GM19324 (cell line): ENCODE measurements around the gene ADGRB3.

ENCODE experiments used
- ATAC-seq: cut with Tn5 transposase; IDR thresholded peaks from one replicate; pipeline ENCODE4 v1.9.1; 2021; ENCODE audit warnings: mild to moderate bottlenecking, moderate library complexity; ENCODE audit not compliant: unreplicated experiment, low FRiP score

The ADGRB3 gene

GRCh38 chr6:69180361-69181067 is 545.4 kb downstream of the ADGRB3 start:
- ATAC-seq: no peak

DNA sequence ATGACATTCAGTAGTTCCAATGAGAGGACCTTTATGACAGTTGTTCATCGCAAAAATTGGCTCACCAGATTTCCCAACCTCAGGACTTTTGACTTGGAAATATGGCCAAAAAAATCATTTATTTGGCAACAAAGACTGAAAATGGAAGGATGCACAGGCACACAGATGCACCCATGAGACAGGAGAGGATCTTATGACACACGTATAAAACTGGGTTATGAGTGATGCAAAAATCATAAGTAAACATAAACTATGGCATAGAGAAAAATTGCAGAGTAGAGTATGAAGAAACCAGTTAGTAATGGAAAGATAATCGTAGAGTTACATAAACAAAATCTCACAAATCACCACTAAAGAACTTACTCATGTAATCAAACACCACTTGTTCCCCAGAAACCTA is 546.9 kb downstream of the ADGRB3 start:
- no peak for ATAC-seq

GRCh38 chr6:69185276-69185675 is 550.2 kb downstream of the ADGRB3 start:
- ATAC-seq: no peak

GRCh38 chr6:69202768-69203167 is 567.7 kb downstream of the ADGRB3 start:
- no peak for ATAC-seq

DNA sequence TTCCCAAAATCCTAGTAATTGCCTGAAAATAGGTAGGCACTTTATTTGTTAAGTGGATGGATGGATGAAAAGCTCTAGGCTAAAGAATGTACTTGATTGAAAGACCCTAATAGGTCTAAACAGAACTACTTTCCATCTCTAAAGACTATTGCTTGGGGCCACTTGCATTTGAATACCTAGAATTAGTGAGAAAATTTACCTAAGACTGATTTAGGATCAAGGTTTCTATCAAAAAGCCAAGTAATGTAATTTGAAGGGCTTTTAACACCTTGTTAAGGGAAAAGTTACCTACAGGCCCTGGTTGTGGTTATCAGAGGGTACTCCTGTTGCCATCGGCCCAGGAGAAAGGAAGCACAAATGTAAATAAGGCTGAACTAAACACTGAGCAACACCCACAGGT is 581.0 kb downstream of the ADGRB3 start:
- ATAC-seq: no peak

DNA sequence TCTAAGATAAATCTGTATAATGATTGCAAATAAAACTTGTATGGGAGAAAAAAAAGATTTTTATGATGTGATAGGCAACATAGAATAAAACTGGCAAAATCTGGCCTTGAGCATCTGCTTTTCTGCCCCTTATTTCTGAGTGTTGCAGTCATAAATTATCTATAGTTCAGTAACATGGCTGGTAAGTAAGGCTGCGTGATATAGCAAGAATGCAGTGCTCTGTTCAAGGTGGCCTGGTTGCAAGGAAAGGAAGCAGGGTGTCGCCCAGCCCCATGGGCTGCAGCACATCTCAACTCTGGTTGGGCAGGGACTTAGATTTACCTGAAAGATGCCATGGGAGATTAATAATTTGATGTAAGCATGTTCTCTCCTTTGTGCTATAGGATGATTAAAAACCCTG is 582.3 kb downstream of the ADGRB3 start:
- no peak for ATAC-seq

DNA sequence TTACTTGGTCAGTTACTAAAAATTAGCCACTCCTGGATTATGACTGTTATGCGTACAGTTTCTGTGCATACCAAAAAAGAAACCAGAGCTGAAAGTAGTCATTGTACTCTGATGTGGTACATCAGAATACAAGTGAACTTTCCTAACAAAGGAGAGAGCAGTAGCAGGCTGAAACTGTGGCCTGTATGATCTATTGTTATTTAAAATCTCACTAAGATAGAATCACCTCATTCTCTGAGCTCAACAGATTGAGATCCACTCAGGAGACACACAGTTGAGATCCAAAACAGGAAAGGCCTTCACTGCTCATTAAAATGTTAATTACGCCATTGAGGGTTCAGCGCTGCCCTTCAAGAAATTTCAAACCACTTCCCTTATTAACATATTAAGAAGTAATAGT is 585.3 kb downstream of the ADGRB3 start:
- ATAC-seq: no peak

DNA sequence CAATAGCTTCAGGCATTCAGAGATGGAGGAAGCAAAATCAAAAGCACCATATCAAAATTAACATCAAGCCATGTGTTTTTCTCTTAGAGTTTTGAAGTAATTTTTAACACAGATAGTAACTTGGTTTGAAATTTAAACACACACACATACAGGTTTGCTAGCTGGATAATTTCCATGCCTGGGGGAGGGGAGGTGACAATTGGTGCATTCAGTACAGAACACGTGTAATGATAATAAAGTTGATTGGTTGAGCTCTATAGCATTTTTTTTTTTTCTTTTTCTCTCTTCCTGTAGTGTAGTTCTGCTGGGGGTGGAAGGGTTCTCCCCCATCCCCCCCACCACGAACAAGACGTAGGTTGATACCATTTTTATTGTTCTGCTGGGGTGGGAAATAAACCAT is 596.9 kb downstream of the ADGRB3 start:
- no peak for ATAC-seq

GRCh38 chr6:69232496-69232895 is 597.4 kb downstream of the ADGRB3 start:
- no peak for ATAC-seq

- peak; percentile 93 for ATAC-seq
These were observed 597.9 kb downstream of the ADGRB3 start for GRCh38 chr6:69232911-69233448.

DNA sequence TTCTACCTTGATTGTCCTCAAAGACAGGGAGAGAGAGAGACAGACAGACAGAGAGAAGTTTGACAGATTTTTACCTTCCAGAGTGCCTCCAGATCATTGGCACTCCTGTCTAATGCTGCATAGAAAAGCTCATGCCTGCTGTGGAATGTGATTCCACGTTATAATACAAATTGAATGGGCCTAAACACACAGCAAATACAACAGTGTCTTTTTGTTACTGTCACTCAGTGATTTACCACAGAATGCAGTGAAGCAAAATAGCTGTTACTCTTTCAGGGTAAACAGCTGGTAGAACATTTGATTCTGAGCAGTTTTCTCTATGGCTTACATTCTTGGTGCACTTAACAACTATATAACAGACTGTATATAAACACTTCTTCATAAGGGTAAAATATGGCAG is 603.0 kb downstream of the ADGRB3 start:
- ATAC-seq: no peak

DNA sequence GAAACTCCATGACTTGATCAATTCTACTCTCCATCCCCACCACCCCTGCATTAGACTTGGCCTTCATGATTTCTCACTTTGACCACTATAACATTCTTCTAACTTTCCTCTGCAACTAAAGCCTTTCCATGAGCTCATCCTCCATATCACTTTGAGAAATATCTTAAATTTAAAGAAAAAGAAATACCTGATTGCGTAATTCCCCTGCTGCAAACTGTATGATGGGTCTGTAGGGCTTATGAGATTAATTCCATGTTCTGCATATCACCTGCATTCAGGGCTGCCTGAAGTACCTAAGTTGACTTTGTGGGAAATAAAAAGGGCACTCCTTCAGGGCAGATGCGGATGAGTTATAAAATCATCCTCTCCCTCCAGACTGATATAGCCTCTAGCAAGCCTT is 611.9 kb downstream of the ADGRB3 start:
- ATAC-seq: no peak

GRCh38 chr6:69261010-69261409 is 625.9 kb downstream of the ADGRB3 start:
- ATAC-seq: no peak

- no peak for ATAC-seq
These were observed 628.2 kb downstream of the ADGRB3 start for GRCh38 chr6:69263297-69263696.

- no peak for ATAC-seq
These were observed 630.0 kb downstream of the ADGRB3 start for GRCh38 chr6:69265090-69265489.

- ATAC-seq: no peak
These were observed 630.6 kb downstream of the ADGRB3 start for GRCh38 chr6:69265706-69266105.

DNA sequence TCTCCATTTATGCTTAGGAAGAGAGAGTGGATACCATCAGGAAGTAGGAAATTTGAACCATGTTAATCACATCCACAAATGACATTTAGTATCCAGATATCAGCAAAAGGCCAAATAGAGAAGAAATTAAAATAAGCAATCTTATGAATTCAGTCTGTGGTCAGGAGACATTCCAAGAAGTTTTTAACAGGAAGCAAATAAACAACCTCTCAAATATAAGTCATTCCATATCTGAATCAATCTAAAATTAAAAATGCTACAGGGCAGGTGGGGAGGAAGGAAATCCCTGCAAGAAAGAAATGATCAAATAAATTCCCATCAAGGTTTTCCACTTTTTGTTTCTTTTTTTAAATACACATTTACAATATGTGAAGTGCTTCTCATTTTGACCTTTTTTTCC is 641.1 kb downstream of the ADGRB3 start:
- no peak for ATAC-seq

DNA sequence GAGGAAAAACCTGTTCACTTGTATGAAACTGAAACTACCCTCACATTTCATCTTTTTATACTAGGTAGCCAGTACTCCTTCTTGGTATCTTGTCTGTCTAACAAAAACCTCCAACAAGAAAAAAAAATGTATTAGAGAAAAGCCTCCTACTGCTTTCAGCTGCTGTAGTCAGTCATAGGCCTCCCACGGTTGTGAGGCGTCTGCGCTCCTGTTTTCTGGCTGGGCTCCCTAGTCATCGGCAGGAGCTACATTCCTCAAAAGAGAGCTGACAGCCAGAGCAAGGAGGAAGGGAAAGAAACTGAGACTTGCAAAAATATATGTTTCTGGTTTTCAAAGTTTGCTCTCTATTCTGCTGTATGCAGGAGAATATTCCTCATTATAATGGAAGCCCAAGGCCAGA is 644.7 kb downstream of the ADGRB3 start:
- ATAC-seq: no peak

DNA sequence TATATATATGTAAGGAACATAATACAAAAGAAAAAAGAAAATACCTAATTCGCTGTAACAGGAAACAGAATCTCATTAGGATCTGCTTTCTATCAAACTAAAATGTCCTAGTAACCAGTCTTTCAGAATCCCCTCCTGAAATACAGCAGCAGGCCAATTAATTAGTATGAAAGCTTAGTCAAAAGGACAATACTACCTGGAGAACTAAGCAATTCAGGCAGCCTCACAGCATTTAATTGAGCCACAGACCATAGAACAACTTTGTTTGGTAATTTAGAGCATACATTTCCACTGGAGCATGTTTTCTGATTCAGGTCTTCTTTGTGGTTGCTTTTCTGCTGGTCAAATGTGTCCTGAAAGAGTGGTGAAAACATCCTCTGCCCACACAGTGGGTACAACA is 645.8 kb downstream of the ADGRB3 start:
- no peak for ATAC-seq

DNA sequence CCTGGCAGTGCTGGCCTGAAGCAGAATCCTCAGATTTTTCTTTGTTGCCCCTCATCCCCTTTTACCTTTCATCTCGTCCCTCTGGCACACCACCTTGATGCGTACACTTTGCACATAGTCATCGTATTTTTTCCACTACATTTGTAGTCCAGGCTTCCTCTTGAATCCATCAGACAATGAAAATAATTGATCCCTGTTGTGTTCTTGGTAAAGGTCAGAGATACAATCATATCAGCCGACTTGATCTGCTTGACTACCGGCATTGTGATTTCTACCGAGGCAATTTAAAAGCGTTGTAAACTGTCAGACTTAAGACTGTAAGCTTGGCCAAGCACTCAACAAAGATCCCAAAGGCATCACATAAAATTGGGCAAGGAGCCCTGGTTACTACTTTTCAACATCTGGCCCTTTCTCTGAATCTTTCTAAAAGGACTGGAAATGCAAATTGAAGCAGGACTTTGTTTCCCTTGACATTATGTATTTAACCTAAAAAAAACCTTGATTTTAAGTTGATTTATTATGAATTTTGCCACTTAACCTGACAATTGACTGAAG is 649.2 kb downstream of the ADGRB3 start:
- no peak for ATAC-seq

DNA sequence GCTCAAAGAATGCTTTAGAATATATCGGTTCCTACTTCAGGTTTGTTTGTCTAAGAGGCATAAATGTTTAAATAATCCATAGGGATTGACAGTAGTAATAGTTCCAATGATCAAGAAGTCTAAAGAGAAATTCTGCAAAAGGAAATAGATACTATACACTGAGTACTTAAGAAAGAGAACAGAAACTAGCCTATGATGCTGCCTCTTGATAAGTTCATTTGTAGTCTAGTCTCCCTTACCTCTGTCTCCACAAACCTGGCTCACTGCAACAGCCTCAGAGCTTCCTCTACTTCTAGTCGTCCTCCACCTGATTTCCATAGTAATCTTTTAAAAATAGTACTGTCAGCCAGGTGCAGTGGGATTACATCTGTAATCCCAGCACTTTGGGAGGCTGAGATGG is 650.0 kb downstream of the ADGRB3 start:
- no peak for ATAC-seq

DNA sequence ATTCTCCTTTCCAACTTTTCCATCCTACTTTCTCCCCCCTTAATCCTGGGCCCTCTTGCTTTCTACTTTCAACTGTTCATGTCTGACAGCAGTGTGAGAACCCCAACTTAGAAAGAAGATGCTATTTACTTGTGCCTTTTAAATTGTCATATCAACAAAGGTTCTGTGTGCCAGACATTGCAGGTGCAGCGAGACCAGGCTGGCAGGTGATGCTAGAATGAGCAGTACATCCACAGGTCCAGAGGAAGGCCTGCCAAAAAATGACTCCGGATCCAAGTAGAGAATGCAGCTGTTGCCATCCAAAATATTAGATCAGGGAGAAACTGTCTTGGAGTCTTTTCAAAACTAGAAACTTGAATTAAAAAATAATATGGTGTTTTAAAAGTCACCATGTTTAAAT is 651.2 kb downstream of the ADGRB3 start:
- no peak for ATAC-seq
